Measurements from ENCODE around the gene AUTS2. TPM values are rescaled to one million over a fixed set of nuclear protein-coding genes. Genes with fewer than 3 reads are reported as not detected.

AUTS2 gene
- total RNA-seq, 6 experiments from 2014 or later, result 10.4 to 32.0 (median 19.3) TPM

DNA sequence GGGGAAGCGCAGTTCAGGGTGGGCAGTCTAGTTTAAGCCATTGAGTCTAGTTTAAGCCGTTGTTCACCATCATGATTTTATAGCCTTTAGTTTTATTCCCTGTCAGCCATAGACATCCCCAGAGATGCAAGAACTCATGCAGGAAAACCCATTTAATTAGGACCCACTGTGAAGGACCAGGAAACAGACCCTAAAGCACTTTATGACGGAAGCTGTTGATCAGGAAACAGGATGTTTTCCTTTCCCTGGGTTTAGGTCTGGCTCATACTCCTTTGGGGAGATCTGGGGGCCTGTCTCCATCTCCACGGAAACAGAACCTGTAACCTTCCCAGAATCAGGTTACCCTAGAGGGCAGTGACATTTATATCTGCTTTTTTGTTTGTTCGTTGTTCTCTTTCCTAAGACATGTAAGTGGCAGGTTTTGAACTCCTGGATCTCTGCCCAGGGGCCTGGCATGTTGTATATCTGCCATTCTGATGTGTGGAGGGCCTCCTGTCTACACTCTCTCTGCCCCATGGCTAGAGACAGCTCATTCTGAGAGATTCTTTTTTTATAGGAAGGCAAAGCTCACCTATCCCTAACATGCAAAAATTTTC, 876.5 kb downstream of the AUTS2 start:
- Histone ChIP-seq H3K9me3 (no peaks in the 10 kb centered on the region), H3K27me3 (no peaks in the 10 kb centered on the region), H3K27ac (peak overlapping the region in 1 of 3 donors; percentile 16), H3K4me3 (no peak overlapping the region), H3K4me1 (peaks cover 0 to 41% (median 18%) of the 10 kb centered on the region in 4 donors), H3K36me3 (no peaks in the 10 kb centered on the region)
- intact Hi-C loops (cut with DNase I), result no loop called here
- TF ChIP-seq CTCF (IDR thresholded peaks at IDR 0.05) (no peak), POLR2A (IDR thresholded peaks at IDR 0.05) (no peak)
- 47% methylated on average over 5 of the region's 5 CpGs for WGBS (ENCODE audit: insufficient coverage, low coverage, low lambda C conversion rate, missing lambda C conversion rate)
- DNase-seq (peak; percentile 78 to 89 (median 78)), ATAC-seq (peak; percentile 72 to 89 (median 88))

DNA sequence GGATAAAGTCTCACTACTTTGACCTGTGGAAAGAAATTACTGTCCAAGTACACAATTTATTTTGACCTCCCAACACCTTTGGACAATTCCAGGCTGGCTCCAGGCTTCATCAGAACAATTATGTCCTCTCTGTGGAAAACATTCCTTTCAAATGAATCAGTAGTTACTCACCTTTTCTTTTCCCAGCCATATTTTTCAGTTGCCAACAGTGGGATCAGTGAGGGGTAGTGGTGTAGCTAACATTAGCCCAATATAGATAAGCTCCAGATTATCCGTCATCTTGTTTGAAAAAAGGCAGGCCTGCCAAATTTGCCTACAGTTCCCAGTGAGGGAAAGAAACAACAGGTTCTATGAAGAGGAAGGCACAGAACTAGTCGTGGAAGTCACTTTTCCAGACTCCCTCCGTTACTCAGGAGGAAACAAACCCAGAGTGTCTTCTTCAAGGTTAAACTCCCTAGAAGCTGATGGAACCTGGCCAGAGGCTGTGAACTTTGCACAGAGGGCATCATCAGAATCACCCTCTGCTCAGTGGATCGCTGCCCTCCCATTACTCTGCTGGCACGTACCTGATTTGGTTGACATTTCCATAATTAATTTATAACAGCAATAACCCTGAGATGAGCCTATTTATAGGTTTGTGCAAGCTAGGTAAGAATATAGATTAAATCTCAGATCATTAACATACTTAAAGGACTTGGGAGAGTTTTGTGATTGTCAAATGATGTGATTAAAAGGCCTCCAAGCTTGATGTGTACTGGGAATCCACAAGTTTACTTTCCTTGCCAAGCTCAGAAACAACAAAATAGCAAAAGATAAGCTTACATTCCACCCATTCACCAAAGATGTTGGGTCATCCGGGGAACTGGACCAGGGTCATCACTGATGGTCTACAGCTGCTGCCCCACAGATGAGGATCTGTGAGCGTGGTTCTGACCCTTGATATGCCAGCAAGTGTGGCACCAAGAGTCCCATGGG, 879.0 kb downstream of the AUTS2 start:
- DNase-seq, result peak in 2 of 3 donors; percentile 46 to 49
- Histone ChIP-seq H3K27me3 (no peaks in the 10 kb centered on the region), H3K27ac (peak overlapping the region in 1 of 3 donors; percentile 31), H3K4me1 (peaks cover 0 to 41% (median 18%) of the 10 kb centered on the region in 4 donors), H3K4me3 (no peak overlapping the region), H3K9me3 (no peaks in the 10 kb centered on the region), H3K36me3 (no peaks in the 10 kb centered on the region)
- intact Hi-C loops (cut with DNase I), result no loop called here
- WGBS (ENCODE audit: insufficient coverage, low coverage, low lambda C conversion rate, missing lambda C conversion rate), result 43% methylated on average over 7 of the region's 7 CpGs
- peak; percentile 35 to 71 (median 48) for ATAC-seq
- TF ChIP-seq CTCF (IDR thresholded peaks at IDR 0.05), result no peak
- TF ChIP-seq POLR2A (IDR thresholded peaks at IDR 0.05), result no peak

DNA sequence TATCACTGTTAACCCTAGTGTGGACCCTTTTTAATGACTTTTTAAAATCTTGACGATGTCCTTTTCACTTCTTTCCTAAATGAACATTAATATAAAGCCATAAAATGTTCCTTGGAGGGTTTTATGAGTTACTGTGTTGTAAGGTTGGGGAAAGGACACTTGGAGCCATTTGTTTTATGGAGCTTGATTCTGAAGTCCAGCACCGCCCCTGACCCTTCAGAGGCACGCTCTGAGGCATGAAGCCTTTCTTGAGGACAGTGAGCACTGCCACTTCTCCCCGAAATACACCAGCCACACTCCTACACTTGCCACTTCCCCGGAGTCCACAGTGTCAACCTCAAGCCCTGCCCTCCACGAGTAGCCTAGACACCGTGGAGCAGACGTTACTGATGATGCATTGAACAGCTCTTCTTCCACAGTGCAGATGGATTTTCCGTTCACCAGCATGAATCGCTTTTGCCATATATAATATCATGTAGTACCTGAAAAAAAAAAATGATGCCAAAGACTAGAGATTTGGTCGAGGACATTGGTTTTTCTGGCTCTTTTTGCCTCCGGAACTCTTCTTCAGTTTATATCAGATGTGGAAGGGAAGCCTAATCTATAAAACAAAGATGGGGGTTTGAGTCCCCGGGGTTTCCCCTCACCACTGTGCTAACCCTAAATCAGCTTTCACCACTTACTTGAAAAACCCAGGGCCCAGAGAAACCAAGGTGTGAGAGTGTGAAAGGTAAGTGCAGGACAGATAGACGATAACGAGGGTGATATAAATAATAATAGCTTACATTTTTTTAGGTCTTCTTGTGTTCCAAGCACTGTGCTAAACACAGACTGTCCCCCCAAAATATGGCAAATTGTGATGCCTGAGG, 881.1 kb downstream of the AUTS2 start:
- no peaks in the 10 kb centered on the region for H3K27me3 ChIP-seq
- no peaks in the 10 kb centered on the region for H3K36me3 ChIP-seq
- H3K4me3 ChIP-seq, result no peak overlapping the region
- H3K9me3 ChIP-seq, result no peaks in the 10 kb centered on the region
- 87% methylated on average over 13 of the region's 15 CpGs for WGBS (ENCODE audit: insufficient coverage, low coverage, low lambda C conversion rate, missing lambda C conversion rate)
- no peak overlapping the region for H3K27ac ChIP-seq
- no peak for TF ChIP-seq POLR2A (IDR thresholded peaks at IDR 0.05)
- no peak for TF ChIP-seq CTCF (IDR thresholded peaks at IDR 0.05)
- intact Hi-C loops (cut with DNase I), result no loop called here
- peaks cover 0 to 33% (median 15%) of the 10 kb centered on the region in 4 donors for H3K4me1 ChIP-seq
- DNase-seq (no peak), ATAC-seq (no peak)

- no peaks in the 10 kb centered on the region for H3K27me3 ChIP-seq
- intact Hi-C loops (cut with DNase I), result no loop called here
- H3K9me3 ChIP-seq, result no peaks in the 10 kb centered on the region
- 90% methylated on average over 5 of the region's 8 CpGs for WGBS (ENCODE audit: insufficient coverage, low coverage, low lambda C conversion rate, missing lambda C conversion rate)
- TF ChIP-seq POLR2A (IDR thresholded peaks at IDR 0.05) (no peak), CTCF (IDR thresholded peaks at IDR 0.05) (no peak)
- no peak for ATAC-seq
- peaks cover 0 to 17% (median 8%) of the 10 kb centered on the region in 4 donors for H3K4me1 ChIP-seq
- DNase-seq, result no peak
- no peak overlapping the region for H3K4me3 ChIP-seq
- no peak overlapping the region for H3K27ac ChIP-seq
- H3K36me3 ChIP-seq, result no peaks in the 10 kb centered on the region
These were observed 882.8 kb downstream of the AUTS2 start for GRCh38 chr7:70480927-70481569.
